MM.1S (cell line): ENCODE results near the gene PALD1.

ENCODE experiments used
- DNase-seq: peaks from one replicate; pipeline ENCODE4 v3.0.0-alpha.2; 2015
- H2AFZ ChIP-seq: fragments of 300-600 bp; sonication (generic); 2 replicates; pipeline ENCODE4 v1.6.0; 2016; ENCODE audit warnings: antibody characterized with exemption, low read length
- H3F3A ChIP-seq: fragments of 300-600 bp; sonication (generic); 2 replicates; pipeline ENCODE4 v1.6.1; 2016; ENCODE audit warnings: mild to moderate bottlenecking, antibody characterized with exemption, low read length, moderate library complexity, mixed read lengths; ENCODE audit not compliant: insufficient read depth
- H3K27ac ChIP-seq: fragments of 300-600 bp; sonication (generic); 2 replicates; pipeline ENCODE4 v1.5.1; 2016; ENCODE audit warnings: mild to moderate bottlenecking, low read length
- H3K27me3 ChIP-seq: fragments of 300-600 bp; sonication (generic); replicated peaks from 2 replicates; pipeline ENCODE4 v1.6.0; 2016; ENCODE audit warnings: low read length; ENCODE audit not compliant: insufficient read depth
- H3K36me3 ChIP-seq: fragments of 300-600 bp; sonication (generic); replicated peaks from 2 replicates; pipeline ENCODE4 v1.6.1; 2016; ENCODE audit warnings: mild to moderate bottlenecking, low read length, mixed read lengths; ENCODE audit not compliant: insufficient read depth
- H3K4me1 ChIP-seq: fragments of 300-600 bp; sonication (generic); 2 replicates; pipeline ENCODE4 v1.6.1; 2016; ENCODE audit warnings: low read length, mixed read lengths
- H3K4me2 ChIP-seq: fragments of 300-600 bp; sonication (generic); 2 replicates; pipeline ENCODE4 v1.6.0; 2016; ENCODE audit warnings: low read depth, low read length
- H3K4me3 ChIP-seq: fragments of 300-600 bp; sonication (generic); 2 replicates; pipeline ENCODE4 v1.5.1; 2016; ENCODE audit warnings: low read length, mixed read lengths
- H3K79me2 ChIP-seq: fragments of 300-600 bp; sonication (generic); 2 replicates; pipeline ENCODE4 v1.6.1; 2016; ENCODE audit warnings: mixed run types, low read length, mixed read lengths
- H3K9ac ChIP-seq: fragments of 300-600 bp; sonication (generic); 2 replicates; pipeline ENCODE4 v1.6.1; 2016; ENCODE audit warnings: low read length, mixed read lengths
- H3K9me2 ChIP-seq: fragments of 300-600 bp; sonication (generic); replicated peaks from 2 replicates; pipeline ENCODE4 v1.6.1; 2016; ENCODE audit warnings: mild to moderate bottlenecking, low read length, mixed read lengths; ENCODE audit not compliant: insufficient read depth
- H3K9me3 ChIP-seq: fragments of 300-600 bp; sonication (generic); replicated peaks from 2 replicates; pipeline ENCODE4 v1.6.1; 2016; ENCODE audit warnings: mild to moderate bottlenecking, low read length, mixed read lengths; ENCODE audit not compliant: insufficient read depth
- H4K20me1 ChIP-seq: fragments of 300-600 bp; sonication (generic); 2 replicates; pipeline ENCODE4 v1.6.1; 2016; ENCODE audit warnings: mild to moderate bottlenecking, low read length, moderate library complexity, mixed read lengths; ENCODE audit not compliant: insufficient read depth
- EZH2 ChIP-seq: fragments of 300-600 bp; sonication (generic); optimal IDR thresholded peaks from 2 replicates; pipeline ENCODE3; 2017; ENCODE audit warnings: low read depth, mild to moderate bottlenecking, antibody characterized with exemption, low read length, mixed read lengths
- EZH2phosphoT487 ChIP-seq: fragments of 300-600 bp; sonication (generic); IDR thresholded peaks from 2 replicates; pipeline ENCODE4 v1.6.1; 2018; ENCODE audit warnings: antibody characterized with exemption, low read length
- TF ChIP-seq, protein P1 (sequence below): fragments of 300-600 bp; sonication (generic); IDR thresholded peaks from 2 replicates; pipeline ENCODE4 v1.5.1; 2016; ENCODE audit warnings: antibody characterized with exemption, low read length, mixed read lengths

PALD1 gene

DNA sequence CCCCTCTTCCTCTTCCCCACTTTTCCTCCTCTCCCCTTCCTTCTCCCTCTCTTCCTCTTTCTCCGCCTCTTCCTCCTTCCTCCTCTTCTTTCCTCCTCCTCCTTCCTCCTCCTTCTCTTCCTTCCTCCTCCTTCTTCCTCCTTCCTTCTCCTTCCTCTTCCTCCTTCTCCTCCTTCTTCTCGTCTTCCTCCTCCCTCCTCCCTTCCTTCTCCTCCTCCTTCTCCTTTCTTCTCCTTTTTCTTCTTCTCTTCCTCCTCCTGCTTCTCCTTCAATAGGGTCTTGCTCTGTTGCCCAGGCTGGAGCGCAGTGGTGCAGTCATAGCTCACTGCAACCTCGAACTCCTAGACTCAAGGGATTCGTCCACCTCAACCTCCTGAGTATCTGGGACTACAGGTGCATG is 56.9 kb downstream of the PALD1 start:
- Histone ChIP-seq H3K27ac (no peak overlapping the region), H4K20me1 (no peaks in the 10 kb centered on the region), H3K4me1 (peaks cover 13% of the 10 kb centered on the region), H3F3A (no peaks in the 10 kb centered on the region), H3K27me3 (no peaks in the 10 kb centered on the region), H3K9ac (no peak overlapping the region), H3K4me2 (no peak overlapping the region), H3K9me2 (no peaks in the 10 kb centered on the region), H2AFZ (no peak overlapping the region), H3K9me3 (no peaks in the 10 kb centered on the region), H3K4me3 (no peak overlapping the region), H3K36me3 (peaks cover 4% of the 10 kb centered on the region), H3K79me2 (no peaks in the 10 kb centered on the region)
- TF ChIP-seq, protein P1, sequence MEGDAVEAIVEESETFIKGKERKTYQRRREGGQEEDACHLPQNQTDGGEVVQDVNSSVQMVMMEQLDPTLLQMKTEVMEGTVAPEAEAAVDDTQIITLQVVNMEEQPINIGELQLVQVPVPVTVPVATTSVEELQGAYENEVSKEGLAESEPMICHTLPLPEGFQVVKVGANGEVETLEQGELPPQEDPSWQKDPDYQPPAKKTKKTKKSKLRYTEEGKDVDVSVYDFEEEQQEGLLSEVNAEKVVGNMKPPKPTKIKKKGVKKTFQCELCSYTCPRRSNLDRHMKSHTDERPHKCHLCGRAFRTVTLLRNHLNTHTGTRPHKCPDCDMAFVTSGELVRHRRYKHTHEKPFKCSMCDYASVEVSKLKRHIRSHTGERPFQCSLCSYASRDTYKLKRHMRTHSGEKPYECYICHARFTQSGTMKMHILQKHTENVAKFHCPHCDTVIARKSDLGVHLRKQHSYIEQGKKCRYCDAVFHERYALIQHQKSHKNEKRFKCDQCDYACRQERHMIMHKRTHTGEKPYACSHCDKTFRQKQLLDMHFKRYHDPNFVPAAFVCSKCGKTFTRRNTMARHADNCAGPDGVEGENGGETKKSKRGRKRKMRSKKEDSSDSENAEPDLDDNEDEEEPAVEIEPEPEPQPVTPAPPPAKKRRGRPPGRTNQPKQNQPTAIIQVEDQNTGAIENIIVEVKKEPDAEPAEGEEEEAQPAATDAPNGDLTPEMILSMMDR: no peak
- TF ChIP-seq EZH2phosphoT487 (no peak), EZH2 (no peak)
- DNase-seq: no peak

DNA sequence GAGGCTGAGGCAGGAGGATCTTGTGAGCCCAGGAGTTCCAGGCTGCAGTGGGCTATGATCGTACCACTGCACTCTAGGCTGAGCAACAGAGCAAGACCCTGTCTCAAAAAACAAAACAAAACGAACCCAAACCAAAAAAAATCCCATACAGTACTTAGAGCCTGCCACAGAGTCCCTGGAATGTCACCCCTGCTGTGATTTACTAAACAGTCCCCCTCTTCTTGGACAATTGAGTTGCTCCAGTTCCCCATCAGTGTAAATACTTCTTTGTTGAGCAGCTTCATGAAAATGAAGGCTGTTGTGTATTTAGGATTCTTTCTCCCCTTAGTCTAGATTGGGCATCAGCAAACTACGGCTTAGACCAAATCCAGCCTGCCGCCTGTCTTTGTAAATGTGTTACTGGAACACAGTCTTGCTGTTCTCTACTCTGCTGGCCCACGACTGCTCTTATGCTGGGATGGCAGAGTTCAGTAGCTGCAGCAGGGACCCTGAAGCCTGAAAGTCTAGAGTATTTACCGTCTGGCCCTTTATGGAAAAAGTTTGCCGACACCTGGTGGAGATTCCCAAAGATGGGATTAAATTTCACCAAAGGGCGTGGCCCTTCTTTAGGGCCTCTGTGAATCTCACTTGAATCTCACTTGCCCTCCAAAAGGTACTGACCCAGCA is 57.8 kb downstream of the PALD1 start:
- no peak overlapping the region for H3K4me2 ChIP-seq
- no peak overlapping the region for H3K9ac ChIP-seq
- H3K9me3 ChIP-seq: no peaks in the 10 kb centered on the region
- H4K20me1 ChIP-seq: no peaks in the 10 kb centered on the region
- no peaks in the 10 kb centered on the region for H3F3A ChIP-seq
- DNase-seq: no peak
- peaks cover 18% of the 10 kb centered on the region for H3K4me1 ChIP-seq
- H2AFZ ChIP-seq: no peak overlapping the region
- no peak overlapping the region for H3K27ac ChIP-seq
- TF ChIP-seq, protein P1: no peak
- TF ChIP-seq EZH2 (no peak), EZH2phosphoT487 (no peak)
- H3K27me3 ChIP-seq: no peaks in the 10 kb centered on the region
- H3K79me2 ChIP-seq: no peaks in the 10 kb centered on the region
- no peaks in the 10 kb centered on the region for H3K9me2 ChIP-seq
- no peak overlapping the region for H3K4me3 ChIP-seq
- peaks cover 4% of the 10 kb centered on the region for H3K36me3 ChIP-seq

DNA sequence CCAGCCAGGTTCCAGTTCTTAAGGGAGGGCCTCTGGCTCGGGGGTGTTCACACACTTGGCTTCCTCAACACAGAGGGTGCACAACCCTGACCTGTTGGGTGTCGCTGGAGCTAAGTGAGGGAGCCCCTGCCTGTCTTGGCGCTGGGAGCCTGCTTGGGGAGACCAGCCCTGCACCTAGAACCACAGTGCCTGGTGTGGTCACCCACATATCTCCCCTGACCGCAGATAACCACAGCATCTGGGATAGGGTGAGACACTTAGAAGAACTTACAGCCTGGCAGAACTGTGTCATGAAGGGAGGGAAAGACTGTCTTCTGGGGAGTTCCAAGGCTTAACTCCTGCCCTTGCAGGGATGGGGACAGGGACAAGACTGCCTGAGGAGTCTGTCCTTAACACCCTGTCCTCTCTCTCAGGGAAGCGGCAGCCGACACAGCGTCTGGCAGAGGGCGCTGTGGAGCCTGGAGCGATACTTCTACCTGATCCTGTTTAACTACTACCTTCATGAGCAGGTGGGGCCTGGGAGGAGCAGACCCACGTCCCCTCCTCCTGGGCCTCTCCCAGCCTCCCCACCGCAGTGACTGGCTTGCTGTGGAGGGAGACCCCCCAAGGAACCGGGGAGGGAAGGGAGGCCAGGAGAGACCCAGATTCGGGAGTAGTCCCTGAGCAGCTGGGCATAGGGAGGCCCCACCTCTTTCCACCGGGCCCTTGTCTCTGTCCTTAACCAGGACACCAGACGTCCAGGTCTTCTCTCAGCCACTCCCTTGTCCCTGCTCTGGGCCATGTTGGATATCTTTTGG is 59.0 kb downstream of the PALD1 start:
- Histone ChIP-seq H3K27me3 (no peaks in the 10 kb centered on the region), H3K36me3 (peaks cover 4% of the 10 kb centered on the region), H3K4me3 (no peak overlapping the region), H3K4me1 (peaks cover 18% of the 10 kb centered on the region), H3K4me2 (no peak overlapping the region), H3K27ac (no peak overlapping the region), H3K79me2 (no peaks in the 10 kb centered on the region), H4K20me1 (no peaks in the 10 kb centered on the region), H3K9me2 (no peaks in the 10 kb centered on the region), H2AFZ (no peak overlapping the region), H3K9me3 (no peaks in the 10 kb centered on the region), H3F3A (no peaks in the 10 kb centered on the region), H3K9ac (no peak overlapping the region)
- TF ChIP-seq EZH2: no peak
- no peak for TF ChIP-seq EZH2phosphoT487
- TF ChIP-seq, protein P1: peak; percentile 47
- DNase-seq: peak; percentile 14
